HG02759 (cell line): ENCODE results near the gene NNAT.

ENCODE experiments used
- ATAC-seq: cut with Tn5 transposase; IDR thresholded peaks from one replicate; pipeline ENCODE4 v1.9.1; 2021; ENCODE audit warnings: mild to moderate bottlenecking, moderate library complexity; ENCODE audit not compliant: unreplicated experiment

Gene NNAT

GRCh38 chr20:37501940-37502339 is 19.1 kb upstream of the NNAT start:
- no peak for ATAC-seq

GRCh38 chr20:37502654-37503053 is 18.4 kb upstream of the NNAT start:
- ATAC-seq = no peak

- ATAC-seq = no peak
Measured at GRCh38 chr20:37503256-37503927, 17.7 kb upstream of the NNAT start.

GRCh38 chr20:37504404-37505096 is 16.5 kb upstream of the NNAT start:
- no peak for ATAC-seq

GRCh38 chr20:37505263-37506151 is 15.5 kb upstream of the NNAT start:
- ATAC-seq = no peak

- no peak for ATAC-seq
Measured at GRCh38 chr20:37506152-37506725, 14.8 kb upstream of the NNAT start.

- no peak for ATAC-seq
Measured at GRCh38 chr20:37510226-37510625, 10.8 kb upstream of the NNAT start.

GRCh38 chr20:37511610-37512275 is 9.3 kb upstream of the NNAT start:
- ATAC-seq = no peak

- ATAC-seq = no peak
Measured at GRCh38 chr20:37513779-37514359, 7.2 kb upstream of the NNAT start.

GRCh38 chr20:37515876-37516275 is 5.2 kb upstream of the NNAT start:
- no peak for ATAC-seq

- no peak for ATAC-seq
Measured at GRCh38 chr20:37516811-37517750, 4.0 kb upstream of the NNAT start.

- ATAC-seq = no peak
Measured at GRCh38 chr20:37518059-37518458, 3.0 kb upstream of the NNAT start.

GRCh38 chr20:37518606-37519507 is 2.2 kb upstream of the NNAT start:
- no peak for ATAC-seq

GRCh38 chr20:37519508-37520418 is 1.3 kb upstream of the NNAT start:
- ATAC-seq = no peak

GRCh38 chr20:37520419-37520955 is 563 bp upstream of the NNAT start:
- ATAC-seq = no peak

GRCh38 chr20:37522260-37523011 is 1.4 kb downstream of the NNAT start:
- no peak for ATAC-seq
